ENCODE data around the gene SEMA6C. TPM values are rescaled to one million over a fixed set of nuclear protein-coding genes. Genes with fewer than 3 reads are reported as not detected.

Gene SEMA6C
- total and polyA plus RNA-seq, 2 of the 13 experiments (the other 11 are each of a cell fraction or from before 2014, with no cell fraction given), result 1.4 to 2.9 TPM

DNA sequence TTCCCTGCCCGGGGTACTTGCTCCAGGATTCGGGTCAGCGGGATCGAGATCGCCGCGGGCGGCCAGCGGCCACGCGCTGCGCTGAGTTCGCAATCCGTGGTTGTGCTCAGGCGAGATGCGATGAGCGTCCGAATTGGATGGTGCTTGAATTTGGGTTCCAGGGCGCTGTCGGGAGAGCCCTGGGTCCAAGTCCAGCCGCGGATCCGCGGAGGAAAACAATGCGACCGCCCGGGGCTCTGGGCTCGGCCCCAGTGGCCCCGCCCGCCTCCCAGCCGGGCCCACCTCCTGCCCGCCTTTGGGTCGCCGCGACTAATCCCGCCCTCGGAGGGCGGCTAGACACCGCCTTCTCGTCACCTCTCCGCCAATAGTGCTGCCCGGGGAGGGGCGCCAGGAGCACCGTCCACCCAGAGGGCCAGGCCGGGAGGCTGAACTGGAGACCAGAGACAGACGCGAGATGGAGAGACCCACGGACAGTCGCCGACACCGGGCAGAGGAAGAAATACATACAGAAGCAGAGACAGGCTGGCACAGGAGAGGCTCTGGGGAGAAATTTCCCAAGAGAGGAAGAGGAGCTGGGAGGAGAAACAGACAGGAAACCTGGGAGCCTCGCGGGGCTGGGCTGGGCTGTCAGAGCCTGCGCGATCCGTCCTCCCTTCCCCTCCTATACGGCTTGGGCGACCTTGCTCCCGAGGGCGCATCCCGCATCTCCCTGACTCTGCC lies at the start of gene SEMA6C (continued):
- TF ChIP-seq, protein P1, sequence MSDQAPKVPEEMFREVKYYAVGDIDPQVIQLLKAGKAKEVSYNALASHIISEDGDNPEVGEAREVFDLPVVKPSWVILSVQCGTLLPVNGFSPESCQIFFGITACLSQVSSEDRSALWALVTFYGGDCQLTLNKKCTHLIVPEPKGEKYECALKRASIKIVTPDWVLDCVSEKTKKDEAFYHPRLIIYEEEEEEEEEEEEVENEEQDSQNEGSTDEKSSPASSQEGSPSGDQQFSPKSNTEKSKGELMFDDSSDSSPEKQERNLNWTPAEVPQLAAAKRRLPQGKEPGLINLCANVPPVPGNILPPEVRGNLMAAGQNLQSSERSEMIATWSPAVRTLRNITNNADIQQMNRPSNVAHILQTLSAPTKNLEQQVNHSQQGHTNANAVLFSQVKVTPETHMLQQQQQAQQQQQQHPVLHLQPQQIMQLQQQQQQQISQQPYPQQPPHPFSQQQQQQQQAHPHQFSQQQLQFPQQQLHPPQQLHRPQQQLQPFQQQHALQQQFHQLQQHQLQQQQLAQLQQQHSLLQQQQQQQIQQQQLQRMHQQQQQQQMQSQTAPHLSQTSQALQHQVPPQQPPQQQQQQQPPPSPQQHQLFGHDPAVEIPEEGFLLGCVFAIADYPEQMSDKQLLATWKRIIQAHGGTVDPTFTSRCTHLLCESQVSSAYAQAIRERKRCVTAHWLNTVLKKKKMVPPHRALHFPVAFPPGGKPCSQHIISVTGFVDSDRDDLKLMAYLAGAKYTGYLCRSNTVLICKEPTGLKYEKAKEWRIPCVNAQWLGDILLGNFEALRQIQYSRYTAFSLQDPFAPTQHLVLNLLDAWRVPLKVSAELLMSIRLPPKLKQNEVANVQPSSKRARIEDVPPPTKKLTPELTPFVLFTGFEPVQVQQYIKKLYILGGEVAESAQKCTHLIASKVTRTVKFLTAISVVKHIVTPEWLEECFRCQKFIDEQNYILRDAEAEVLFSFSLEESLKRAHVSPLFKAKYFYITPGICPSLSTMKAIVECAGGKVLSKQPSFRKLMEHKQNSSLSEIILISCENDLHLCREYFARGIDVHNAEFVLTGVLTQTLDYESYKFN (CRISPR knock-in tag; conservative IDR thresholded peaks at IDR 0.05), result peak; percentile 55
- TF ChIP-seq ADNP (CRISPR knock-in tag; IDR thresholded peaks at IDR 0.05) (no peak), ASH2L (IDR thresholded peaks at IDR 0.05; ENCODE audit: insufficient read length, low read depth, low read length) (no peak), ZNF7 (CRISPR knock-in tag; IDR thresholded peaks at IDR 0.05) (no peak), POLR2G (IDR thresholded peaks at IDR 0.05; ENCODE audit: low read depth, low read length) (peak; percentile 70), STAG1 (CRISPR knock-in tag; IDR thresholded peaks at IDR 0.05) (no peak), ZNF776 (CRISPR knock-in tag; IDR thresholded peaks at IDR 0.05) (peak; percentile 82), ZNF572 (CRISPR knock-in tag; IDR thresholded peaks at IDR 0.05) (0 out of 2 replicates have a peak, but pooled peaks have one; percentile 12), REL (CRISPR knock-in tag; conservative IDR thresholded peaks at IDR 0.05) (no peak), GABPB1 (CRISPR knock-in tag; IDR thresholded peaks at IDR 0.05) (peak; percentile 59; the same call in 1 of the 2 replicates), FOXK2 (IDR thresholded peaks at IDR 0.05) (no peak), ISL2 (CRISPR knock-in tag; IDR thresholded peaks at IDR 0.05) (0 out of 2 replicates have a peak, but pooled peaks have one; percentile 46), ZFY (CRISPR knock-in tag; IDR thresholded peaks at IDR 0.05) (peak; percentile 56), KLF13 (CRISPR knock-in tag; IDR thresholded peaks at IDR 0.05) (peak; percentile 73; the same call in 1 of the 2 replicates), SP1 (IDR thresholded peaks at IDR 0.05) (no peak), SP1 (CRISPR knock-in tag; IDR thresholded peaks at IDR 0.05) (peak; percentile 93), ZNF713 (CRISPR knock-in tag; IDR thresholded peaks at IDR 0.05) (no peak), ZNF775 (CRISPR knock-in tag; IDR thresholded peaks at IDR 0.05; ENCODE audit: borderline replicate concordance) (no peak)
- TF ChIP-seq, protein P2, sequence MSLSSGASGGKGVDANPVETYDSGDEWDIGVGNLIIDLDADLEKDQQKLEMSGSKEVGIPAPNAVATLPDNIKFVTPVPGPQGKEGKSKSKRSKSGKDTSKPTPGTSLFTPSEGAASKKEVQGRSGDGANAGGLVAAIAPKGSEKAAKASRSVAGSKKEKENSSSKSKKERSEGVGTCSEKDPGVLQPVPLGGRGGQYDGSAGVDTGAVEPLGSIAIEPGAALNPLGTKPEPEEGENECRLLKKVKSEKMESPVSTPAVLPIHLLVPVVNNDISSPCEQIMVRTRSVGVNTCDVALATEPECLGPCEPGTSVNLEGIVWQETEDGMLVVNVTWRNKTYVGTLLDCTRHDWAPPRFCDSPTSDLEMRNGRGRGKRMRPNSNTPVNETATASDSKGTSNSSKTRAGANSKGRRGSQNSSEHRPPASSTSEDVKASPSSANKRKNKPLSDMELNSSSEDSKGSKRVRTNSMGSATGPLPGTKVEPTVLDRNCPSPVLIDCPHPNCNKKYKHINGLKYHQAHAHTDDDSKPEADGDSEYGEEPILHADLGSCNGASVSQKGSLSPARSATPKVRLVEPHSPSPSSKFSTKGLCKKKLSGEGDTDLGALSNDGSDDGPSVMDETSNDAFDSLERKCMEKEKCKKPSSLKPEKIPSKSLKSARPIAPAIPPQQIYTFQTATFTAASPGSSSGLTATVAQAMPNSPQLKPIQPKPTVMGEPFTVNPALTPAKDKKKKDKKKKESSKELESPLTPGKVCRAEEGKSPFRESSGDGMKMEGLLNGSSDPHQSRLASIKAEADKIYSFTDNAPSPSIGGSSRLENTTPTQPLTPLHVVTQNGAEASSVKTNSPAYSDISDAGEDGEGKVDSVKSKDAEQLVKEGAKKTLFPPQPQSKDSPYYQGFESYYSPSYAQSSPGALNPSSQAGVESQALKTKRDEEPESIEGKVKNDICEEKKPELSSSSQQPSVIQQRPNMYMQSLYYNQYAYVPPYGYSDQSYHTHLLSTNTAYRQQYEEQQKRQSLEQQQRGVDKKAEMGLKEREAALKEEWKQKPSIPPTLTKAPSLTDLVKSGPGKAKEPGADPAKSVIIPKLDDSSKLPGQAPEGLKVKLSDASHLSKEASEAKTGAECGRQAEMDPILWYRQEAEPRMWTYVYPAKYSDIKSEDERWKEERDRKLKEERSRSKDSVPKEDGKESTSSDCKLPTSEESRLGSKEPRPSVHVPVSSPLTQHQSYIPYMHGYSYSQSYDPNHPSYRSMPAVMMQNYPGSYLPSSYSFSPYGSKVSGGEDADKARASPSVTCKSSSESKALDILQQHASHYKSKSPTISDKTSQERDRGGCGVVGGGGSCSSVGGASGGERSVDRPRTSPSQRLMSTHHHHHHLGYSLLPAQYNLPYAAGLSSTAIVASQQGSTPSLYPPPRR (CRISPR knock-in tag; IDR thresholded peaks at IDR 0.05; ENCODE audit: borderline replicate concordance), result no peak
- TF ChIP-seq, protein P3, sequence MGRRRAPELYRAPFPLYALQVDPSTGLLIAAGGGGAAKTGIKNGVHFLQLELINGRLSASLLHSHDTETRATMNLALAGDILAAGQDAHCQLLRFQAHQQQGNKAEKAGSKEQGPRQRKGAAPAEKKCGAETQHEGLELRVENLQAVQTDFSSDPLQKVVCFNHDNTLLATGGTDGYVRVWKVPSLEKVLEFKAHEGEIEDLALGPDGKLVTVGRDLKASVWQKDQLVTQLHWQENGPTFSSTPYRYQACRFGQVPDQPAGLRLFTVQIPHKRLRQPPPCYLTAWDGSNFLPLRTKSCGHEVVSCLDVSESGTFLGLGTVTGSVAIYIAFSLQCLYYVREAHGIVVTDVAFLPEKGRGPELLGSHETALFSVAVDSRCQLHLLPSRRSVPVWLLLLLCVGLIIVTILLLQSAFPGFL (CRISPR knock-in tag; IDR thresholded peaks at IDR 0.05), result no peak
- TF ChIP-seq, protein P4, sequence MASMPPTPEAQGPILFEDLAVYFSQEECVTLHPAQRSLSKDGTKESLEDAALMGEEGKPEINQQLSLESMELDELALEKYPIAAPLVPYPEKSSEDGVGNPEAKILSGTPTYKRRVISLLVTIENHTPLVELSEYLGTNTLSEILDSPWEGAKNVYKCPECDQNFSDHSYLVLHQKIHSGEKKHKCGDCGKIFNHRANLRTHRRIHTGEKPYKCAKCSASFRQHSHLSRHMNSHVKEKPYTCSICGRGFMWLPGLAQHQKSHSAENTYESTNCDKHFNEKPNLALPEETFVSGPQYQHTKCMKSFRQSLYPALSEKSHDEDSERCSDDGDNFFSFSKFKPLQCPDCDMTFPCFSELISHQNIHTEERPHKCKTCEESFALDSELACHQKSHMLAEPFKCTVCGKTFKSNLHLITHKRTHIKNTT (CRISPR knock-in tag; IDR thresholded peaks at IDR 0.05), result peak; percentile 33; the same call in 1 of the 2 replicates
